ENCODE measurements around the gene SERPING1. TPM values are rescaled to one million over a fixed set of nuclear protein-coding genes. Genes with fewer than 3 reads are reported as not detected.
A peak's percentile ranks its signal among the peaks of the same experiment; 100 is the strongest.

The SERPING1 gene
- total RNA-seq (not detected in 2 replicates), polyA plus RNA-seq (not detected in 2 replicates), polyA minus RNA-seq (0.43 TPM in 1 of 2 replicates, not detected in the other)
- total RNA-seq (2013) = 1.1 TPM

GRCh38 chr11:57597461-57597915 lies at the start of gene SERPING1:
Gene SERPING1 (plus strand): TSS chr11:57597685. CDS start chr11:57598271, 586 bp downstream.
- no peaks in the 10 kb centered on the region for H3K9me3 ChIP-seq (ENCODE audit: control extremely low read depth in 1 of 3, control insufficient read depth in 2 of 3, insufficient read depth in 1 of 3, low read length in 2 of 3)
- intact Hi-C loops (cut with micrococcal nuclease) = no loop called here
- ATAC-seq (ENCODE audit: low read depth) (no peak), DNase-seq (no peak)
- peaks cover 2% of the 10 kb centered on the region for H3K4me1 Mint-ChIP-seq
- H3K4me2 ChIP-seq (replicated peaks; ENCODE audit: low read depth, low read length, poor library complexity, severe bottlenecking) = peak within 1 kb of the TSS; percentile 19
- no peak within 1 kb of the TSS for H3K27ac Mint-ChIP-seq
- H3K79me2 ChIP-seq (ENCODE audit: control insufficient read depth, insufficient read depth, low read length) = no peaks in the 10 kb centered on the region
- peaks cover 0 to 13% (median 6%) of the 10 kb centered on the region in 4 experiments for H3K27me3 ChIP-seq (replicated peaks in 1 of 4; ENCODE audit: control extremely low read depth in 1 of 4, control insufficient read depth in 3 of 4, insufficient read depth in 4 of 4, low read length in 3 of 4)
- H3K4me3 ChIP-seq (ENCODE audit: control extremely low read depth in 1 of 5, extremely low read depth in 1 of 5, insufficient read depth in 1 of 5, low read depth in 2 of 5, low read length in 4 of 5) = no peak within 1 kb of the TSS
- H3K27ac ChIP-seq (ENCODE audit: low read length in 2 of 2) = no peak within 1 kb of the TSS
- 63% methylated on average over 7 of the region's 10 CpGs for WGBS (ENCODE audit: insufficient coverage)
- ChIA-PET CTCF (no interaction called here), POLR2A (no interaction called here)
- TF ChIP-seq CTCF (IDR thresholded peaks at IDR 0.05) (no peak), EZH2 (IDR thresholded peaks at IDR 0.05; ENCODE audit: borderline replicate concordance, insufficient read depth, low read depth, low read length, poor library complexity, severe bottlenecking) (no peak)
- no peaks in the 10 kb centered on the region for H3K9me3 Mint-ChIP-seq (ENCODE audit: insufficient read depth)
- H3K4me3 Mint-ChIP-seq = no peak within 1 kb of the TSS
- no peak within 1 kb of the TSS for H3K9ac ChIP-seq (ENCODE audit: low read length)
- H2AFZ ChIP-seq (ENCODE audit: insufficient read depth, low read depth, low read length, poor library complexity, severe bottlenecking) = no peak within 1 kb of the TSS
- peaks cover 0 to 3% of the 10 kb centered on the region in 2 donors for H3K4me1 ChIP-seq (ENCODE audit: control insufficient read depth in 2 of 2, insufficient read depth in 2 of 2, low read length in 2 of 2)
- no peaks in the 10 kb centered on the region for H4K20me1 ChIP-seq (ENCODE audit: control insufficient read depth, insufficient read depth, low read length, poor library complexity, severe bottlenecking)
- H3K36me3 ChIP-seq (replicated peaks in 1 of 2; ENCODE audit: control extremely low read depth in 1 of 2, control insufficient read depth in 1 of 2, extremely low read depth in 1 of 2, insufficient read depth in 2 of 2, low read length in 1 of 2) = no peaks in the 10 kb centered on the region
- peaks cover 54% of the 10 kb centered on the region for H3K27me3 Mint-ChIP-seq

DNA sequence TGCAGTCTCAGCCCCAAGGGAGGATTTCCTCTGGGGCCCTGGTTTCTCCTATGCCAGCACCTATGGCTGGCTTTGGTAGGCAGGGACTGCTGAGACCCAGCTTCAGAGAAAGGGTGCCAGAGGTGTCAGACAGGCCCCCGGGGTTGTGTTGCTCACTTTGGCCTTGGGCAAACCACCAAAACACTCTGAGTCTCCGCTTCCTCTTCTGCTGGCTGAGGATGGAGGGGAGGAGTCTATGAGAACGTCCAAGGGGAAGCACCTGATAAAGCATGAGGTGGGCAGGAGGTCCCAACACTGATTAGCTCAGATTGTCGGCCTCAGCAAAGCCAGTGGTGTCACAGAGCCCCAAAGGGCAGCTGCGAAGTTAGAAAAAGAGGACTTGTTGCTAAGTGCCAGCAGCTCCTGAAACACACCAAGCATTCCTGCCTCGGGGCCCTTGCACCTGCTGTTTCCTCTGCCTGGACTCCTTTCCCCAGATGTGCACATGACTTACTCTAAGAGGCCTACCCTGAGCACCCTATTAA lies 49.6 kb upstream of the SERPING1 start:
- CTCF ChIA-PET = interaction anchor here (0.7 to 2.5 kb wide), 8 partner anchors 16 to 212 kb away, joined by 3 to 16 read pairs (median 6); partner anchors contain the start of genes SSRP1 and UBE2L6
- Mint-ChIP-seq H3K4me1 (peaks cover 15% of the 10 kb centered on the region), H3K27me3 (no peaks in the 10 kb centered on the region), H3K4me3 (no peak overlapping the region), H3K27ac (peak overlapping the region; percentile 89), H3K9me3 (ENCODE audit: insufficient read depth) (no peaks in the 10 kb centered on the region)
- H3K4me2 ChIP-seq (replicated peaks; ENCODE audit: low read depth, low read length, poor library complexity, severe bottlenecking) = peak overlapping the region; percentile 56
- H3K4me3 ChIP-seq (ENCODE audit: control extremely low read depth in 1 of 5, extremely low read depth in 1 of 5, insufficient read depth in 1 of 5, low read depth in 2 of 5, low read length in 4 of 5) = no peak overlapping the region
- peaks cover 11 to 16% of the 10 kb centered on the region in 2 donors for H3K4me1 ChIP-seq (ENCODE audit: control insufficient read depth in 2 of 2, insufficient read depth in 2 of 2, low read length in 2 of 2)
- ATAC-seq (ENCODE audit: low read depth) (peak; percentile 97), DNase-seq (peak; percentile 68)
- WGBS (ENCODE audit: insufficient coverage) = 25% methylated on average over 4 of the region's 6 CpGs
- H3K36me3 ChIP-seq (replicated peaks in 1 of 2; ENCODE audit: control extremely low read depth in 1 of 2, control insufficient read depth in 1 of 2, extremely low read depth in 1 of 2, insufficient read depth in 2 of 2, low read length in 1 of 2) = peaks cover 0 to 34% of the 10 kb centered on the region in 2 experiments
- no peaks in the 10 kb centered on the region for H3K9me3 ChIP-seq (ENCODE audit: control extremely low read depth in 1 of 3, control insufficient read depth in 2 of 3, insufficient read depth in 1 of 3, low read length in 2 of 3)
- intact Hi-C loops (cut with micrococcal nuclease) = loop anchor here (1.0 kb wide), 1 partner anchor 18 kb away; no protein-coding TSS in a partner anchor
- POLR2A ChIA-PET = interaction anchor here (1.0 to 1.5 kb wide), 2 partner anchors 15 to 20 kb away, joined by 5 to 6 read pairs; partner anchors contain the start of gene UBE2L6
- H3K27me3 ChIP-seq (replicated peaks in 1 of 4; ENCODE audit: control extremely low read depth in 1 of 4, control insufficient read depth in 3 of 4, insufficient read depth in 4 of 4, low read length in 3 of 4) = no peaks in the 10 kb centered on the region
- peak overlapping the region; percentile 27 for H2AFZ ChIP-seq (ENCODE audit: insufficient read depth, low read depth, low read length, poor library complexity, severe bottlenecking)
- peak overlapping the region; percentile 62 to 83 for H3K27ac ChIP-seq (ENCODE audit: low read length in 2 of 2)
- no peaks in the 10 kb centered on the region for H4K20me1 ChIP-seq (ENCODE audit: control insufficient read depth, insufficient read depth, low read length, poor library complexity, severe bottlenecking)
- no peaks in the 10 kb centered on the region for H3K79me2 ChIP-seq (ENCODE audit: control insufficient read depth, insufficient read depth, low read length)
- TF ChIP-seq CTCF (IDR thresholded peaks at IDR 0.05) (no peak), EZH2 (IDR thresholded peaks at IDR 0.05; ENCODE audit: borderline replicate concordance, insufficient read depth, low read depth, low read length, poor library complexity, severe bottlenecking) (no peak)
- H3K9ac ChIP-seq (ENCODE audit: low read length) = peak overlapping the region; percentile 13
